Adrenal gland (tissue), 5 donors: ENCODE results near the gene RPH3AL.

Experiments
- POLR2A ChIP-seq, 2 donors: fragments of 450-650 bp; IDR thresholded peaks; one replicate each; pipeline ENCODE4 v1.6.1; 2017; ENCODE audit warnings: antibody characterized with exemption in 2 of 2, mild to moderate bottlenecking in 2 of 2, moderate library complexity in 1 of 2
- TF ChIP-seq, protein P1 (sequence below), 6 experiments: fragments of 450-650 bp in 4 of 6; fragments of 200-600 bp in 2 of 6; sonication (generic) in 1 of 6; IDR thresholded peaks; 1 replicate in 5 of 6; 2 replicates in 1 of 6; pipeline versions ENCODE4 v1.5.1 to v1.8.0; 2016 to 2021; ENCODE audit warnings: antibody characterized with exemption in 6 of 6, mild to moderate bottlenecking in 2 of 6, moderate library complexity in 1 of 6
- donor health status: DM: no; HTN: no; CAD: no.

DNA sequence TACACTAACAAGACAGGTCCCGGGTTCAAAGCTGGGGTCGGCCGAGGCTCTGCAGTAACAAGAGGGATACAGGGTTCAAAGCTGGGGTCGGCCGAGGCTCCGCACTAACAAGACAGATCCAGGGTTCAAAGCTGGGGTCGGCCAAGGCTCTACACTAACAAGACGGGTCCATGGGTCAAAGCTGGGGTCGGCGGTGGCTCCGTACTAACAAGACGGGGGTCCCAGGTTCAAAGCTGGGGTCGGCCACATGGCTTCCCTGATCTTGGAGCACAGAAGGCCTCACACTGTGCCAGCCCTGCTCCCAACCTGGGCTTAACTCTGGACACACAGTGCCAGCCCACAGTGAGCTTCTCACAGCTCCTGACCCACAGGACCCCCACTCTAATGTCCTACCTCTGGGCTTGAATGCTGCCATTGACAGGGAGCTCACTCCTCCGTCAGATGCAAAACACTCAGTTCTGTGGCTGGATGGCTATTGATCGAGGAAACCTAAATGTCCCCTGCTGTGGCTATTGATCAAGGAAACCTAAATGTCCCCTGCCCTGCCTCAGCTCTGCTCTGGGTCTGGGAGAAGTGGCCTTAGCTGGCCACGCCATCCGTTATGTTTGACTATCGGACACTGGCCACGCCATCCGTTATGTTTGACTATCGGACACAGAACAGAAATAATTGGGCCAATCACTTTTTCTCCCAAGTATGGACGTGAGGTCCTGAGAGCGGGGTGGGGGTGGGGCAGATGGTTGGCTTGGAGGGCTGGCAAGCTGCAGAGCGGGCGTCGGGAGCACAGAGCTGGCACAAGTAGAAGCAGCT is 116.6 kb downstream of the RPH3AL start:
- no peak for TF ChIP-seq POLR2A (IDR thresholded peaks at IDR 0.05)
- TF ChIP-seq, protein P1, sequence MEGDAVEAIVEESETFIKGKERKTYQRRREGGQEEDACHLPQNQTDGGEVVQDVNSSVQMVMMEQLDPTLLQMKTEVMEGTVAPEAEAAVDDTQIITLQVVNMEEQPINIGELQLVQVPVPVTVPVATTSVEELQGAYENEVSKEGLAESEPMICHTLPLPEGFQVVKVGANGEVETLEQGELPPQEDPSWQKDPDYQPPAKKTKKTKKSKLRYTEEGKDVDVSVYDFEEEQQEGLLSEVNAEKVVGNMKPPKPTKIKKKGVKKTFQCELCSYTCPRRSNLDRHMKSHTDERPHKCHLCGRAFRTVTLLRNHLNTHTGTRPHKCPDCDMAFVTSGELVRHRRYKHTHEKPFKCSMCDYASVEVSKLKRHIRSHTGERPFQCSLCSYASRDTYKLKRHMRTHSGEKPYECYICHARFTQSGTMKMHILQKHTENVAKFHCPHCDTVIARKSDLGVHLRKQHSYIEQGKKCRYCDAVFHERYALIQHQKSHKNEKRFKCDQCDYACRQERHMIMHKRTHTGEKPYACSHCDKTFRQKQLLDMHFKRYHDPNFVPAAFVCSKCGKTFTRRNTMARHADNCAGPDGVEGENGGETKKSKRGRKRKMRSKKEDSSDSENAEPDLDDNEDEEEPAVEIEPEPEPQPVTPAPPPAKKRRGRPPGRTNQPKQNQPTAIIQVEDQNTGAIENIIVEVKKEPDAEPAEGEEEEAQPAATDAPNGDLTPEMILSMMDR (IDR thresholded peaks at IDR 0.05): no peak
